GM10248 (cell line): ENCODE measurements around the gene POLR2L.

ENCODE experiments used
- CTCF ChIA-PET: fragments of 300-600 bp; sonication (Branson Sonifier 250); formaldehyde crosslinking; extraction: SDS; loops from one replicate; lab custom pipeline; 2021; ENCODE audit warnings: antibody characterized with exemption; lab: Yijun Ruan, JAX
- POLR2A ChIA-PET: fragments of 350-650 bp; sonication (Branson Sonifier 250); formaldehyde crosslinking; extraction: SDS; loops from one replicate; lab custom pipeline; 2020; ENCODE audit warnings: antibody characterized with exemption; lab: Yijun Ruan, JAX
- DNase-seq: peaks from one replicate; pipeline ENCODE4 v3.0.0; 2012; ENCODE audit errors: extremely low spot score
- CTCF ChIP-seq: IDR thresholded peaks from 2 replicates; pipeline ENCODE4 v1.5.1; 2012; ENCODE audit warnings: mild to moderate bottlenecking, low read depth; ENCODE audit errors: extremely low read depth, missing control alignments, control extremely low read depth

Gene POLR2L

DNA sequence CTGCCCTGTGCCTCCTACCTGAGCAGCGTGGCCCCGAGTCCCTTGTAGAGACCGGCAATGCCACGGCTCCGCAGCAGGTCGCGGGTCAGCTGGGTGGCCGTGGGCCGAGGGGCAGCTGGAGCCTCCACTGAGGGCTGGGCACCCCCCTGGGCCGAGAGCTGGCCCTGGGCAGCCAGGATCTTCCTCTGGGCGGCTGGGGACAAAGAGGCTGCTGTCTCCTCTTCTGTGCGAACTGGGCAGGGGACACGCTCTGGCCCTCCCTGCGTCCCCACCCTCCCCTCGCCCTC is 49.9 kb downstream of the POLR2L start:
- TF ChIP-seq CTCF, result no peak
- CTCF ChIA-PET, result interaction anchor here (1.1 kb wide), 1 partner anchor 64 kb away, joined by 3 read pairs; no protein-coding TSS in a partner anchor
- no peak for DNase-seq
- POLR2A ChIA-PET, result no interaction called here

DNA sequence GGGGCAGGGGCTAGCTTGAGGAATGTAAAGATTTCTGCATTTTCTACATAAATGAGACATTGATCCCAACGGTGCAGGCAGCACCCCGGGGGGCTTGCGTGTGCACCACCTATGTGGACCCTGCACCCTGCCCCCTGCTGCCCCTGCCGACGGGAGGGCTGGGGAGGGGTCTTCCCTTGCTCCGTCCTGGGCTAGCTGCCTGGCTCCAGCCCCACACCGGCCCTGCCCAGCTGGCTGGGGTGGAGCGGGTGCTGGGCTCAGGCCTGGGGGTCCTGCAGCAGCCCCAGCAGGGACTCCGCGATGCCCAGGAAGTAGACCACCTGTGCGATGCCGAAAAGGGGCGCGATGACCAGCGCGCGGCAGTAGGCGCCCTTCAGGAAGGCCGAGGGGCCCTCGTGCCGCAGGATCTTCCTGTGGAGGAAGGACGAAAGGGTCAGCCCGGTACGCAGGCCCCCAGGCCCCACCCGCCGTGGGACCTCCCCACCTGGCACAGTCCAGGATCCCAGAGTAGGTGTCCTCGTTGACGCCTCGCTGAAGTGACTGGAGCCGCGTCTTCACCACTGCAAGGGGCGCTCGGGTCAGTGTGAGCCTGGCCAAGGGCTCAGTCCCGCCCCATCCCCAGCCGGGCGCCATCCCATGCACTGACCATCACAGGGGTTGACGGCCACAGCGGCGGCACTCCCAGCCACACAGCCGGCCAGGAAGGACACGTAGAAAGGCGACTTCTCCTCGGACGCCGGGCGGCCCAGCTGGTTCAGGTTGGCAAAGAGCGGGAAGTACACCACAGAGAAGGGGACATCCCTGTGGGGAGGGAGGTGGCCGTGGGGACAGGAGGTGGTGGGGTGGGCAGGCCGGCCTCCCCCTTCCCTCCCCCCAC is 50.4 kb downstream of the POLR2L start:
- POLR2A ChIA-PET, result interaction anchor here (0.5 kb wide), 1 partner anchor 35 kb away, joined by 5 read pairs; no protein-coding TSS in a partner anchor
- CTCF ChIA-PET, result interaction anchor here (1.1 to 2.5 kb wide), 2 partner anchors 14 to 64 kb away, joined by 3 to 10 read pairs; partner anchors contain the start of gene GATD1
- no peak for DNase-seq
- no peak for TF ChIP-seq CTCF

DNA sequence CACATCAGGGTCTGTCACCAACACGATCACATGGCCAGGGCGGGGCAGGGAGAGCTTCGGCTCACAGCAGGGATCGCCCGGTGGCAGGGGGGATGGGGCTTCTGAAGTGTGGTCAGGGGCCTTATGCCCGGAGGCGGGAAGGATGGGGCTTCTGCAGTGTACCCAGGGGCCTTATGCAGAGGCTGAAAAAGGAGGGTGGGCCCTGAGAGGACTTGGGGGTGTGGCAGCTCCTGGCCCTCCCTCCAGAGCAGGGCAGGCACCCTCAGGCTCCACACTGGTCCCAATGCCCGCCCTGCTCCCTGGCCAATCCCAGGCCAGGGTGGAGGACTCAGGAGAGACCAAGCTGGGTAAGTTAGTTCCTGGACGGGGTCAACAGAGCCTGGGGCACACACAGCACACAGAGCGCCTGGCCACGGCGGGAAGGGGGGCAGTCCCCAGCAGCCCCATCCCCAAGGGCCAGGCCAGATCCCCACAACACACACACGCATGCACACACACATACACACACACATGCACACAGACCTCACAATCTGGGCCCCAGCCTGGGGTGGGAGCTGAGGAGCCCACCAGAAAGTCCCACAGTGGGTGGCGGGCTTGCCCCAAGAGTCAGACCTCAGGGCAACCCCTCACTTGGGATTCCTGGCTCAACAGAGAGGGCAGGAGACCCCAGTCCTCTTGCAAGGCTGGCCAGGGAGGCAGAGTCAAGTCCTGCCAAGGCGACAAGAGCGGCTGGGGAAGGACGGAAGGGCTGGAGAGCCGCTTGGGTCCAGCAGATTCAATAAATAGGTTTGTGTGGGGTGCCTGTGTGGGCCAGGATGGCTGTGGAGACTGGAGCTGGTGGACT is 51.4 kb downstream of the POLR2L start:
- TF ChIP-seq CTCF, result no peak
- POLR2A ChIA-PET, result no interaction called here
- DNase-seq, result no peak
- CTCF ChIA-PET, result interaction anchor here (2.5 kb wide), 1 partner anchor 13 kb away, joined by 10 read pairs; the partner anchor contains the start of gene GATD1

DNA sequence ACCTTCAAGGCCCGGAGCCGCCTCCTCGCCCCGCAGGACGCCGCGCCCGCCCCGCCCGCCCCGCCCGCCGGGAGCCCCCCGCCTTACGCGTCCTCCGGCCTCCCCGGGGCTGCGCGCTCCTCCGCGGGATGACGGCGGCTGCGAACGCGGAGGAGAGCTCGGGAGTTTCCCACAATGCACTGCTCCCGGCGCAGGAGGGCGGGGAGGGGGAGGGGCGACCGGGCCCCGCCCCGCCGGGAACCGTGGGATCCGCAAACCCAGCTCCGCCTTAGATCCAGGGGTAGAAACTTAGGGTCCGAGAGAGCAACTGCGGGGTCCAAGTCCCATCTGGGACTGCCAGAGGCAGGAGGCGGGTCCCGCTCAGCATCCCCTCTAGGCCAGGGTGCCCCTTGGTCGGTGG is 52.4 kb downstream of the POLR2L start, which contains the start of gene CEND1:
CEND1 (minus strand) TSS at position 148 of the 400 bp plus-strand sequence. CDS start 1,514 bp downstream, outside the sequence.
- POLR2A ChIA-PET, result interaction anchor here (0.5 to 1.1 kb wide), 2 partner anchors 30 to 451 kb away, joined by 3 to 6 read pairs; no protein-coding TSS in a partner anchor
- CTCF ChIA-PET, result interaction anchor here (2.5 kb wide), 1 partner anchor 12 kb away, joined by 10 read pairs; the partner anchor contains the start of gene GATD1
- DNase-seq, result peak; percentile 81
- TF ChIP-seq CTCF, result no peak
